Activated CD4-positive, alpha-beta memory T cell treated with anti-CD3 and anti-CD28 coated beads, Interleukin-2, amount 10 ng/mL, durations not matched to agents 7 days and 5 days (primary cell): Measurements from ENCODE around the gene ZC3HAV1L. TPM values are rescaled to one million over a fixed set of nuclear protein-coding genes. Genes with fewer than 3 reads are reported as not detected.
"Not testable (repeated sequence)": the region's sequence is repeated elsewhere in the genome, so short reads cannot be mapped to it uniquely, and the experiment has no call there.

Experiments
- CTCF ChIA-PET: fragments of 350-600 bp; sonication (Branson Sonifier 250); formaldehyde crosslinking; loops from one replicate; lab custom pipeline; 2021; ENCODE audit warnings: antibody characterized with exemption, inconsistent platforms; lab: Charles Lee
- POLR2A ChIA-PET: fragments of 350-600 bp; sonication (Branson Sonifier 250); formaldehyde crosslinking; loops from one replicate; lab custom pipeline; 2021; ENCODE audit warnings: antibody characterized with exemption; lab: Charles Lee
- DNase-seq: peaks from one replicate; pipeline ENCODE4 v3.0.0-alpha.2; 2020
- H3K27ac Mint-ChIP-seq: one replicate; pipeline ENCODE4 v1.8.0; 2021; ENCODE audit warnings: mild to moderate bottlenecking, mixed read lengths
- H3K27me3 Mint-ChIP-seq: one replicate; pipeline ENCODE4 v1.8.0; 2021; ENCODE audit warnings: mixed read lengths
- H3K36me3 Mint-ChIP-seq: one replicate; pipeline ENCODE4 v1.8.0; 2021; ENCODE audit warnings: low read depth, mixed read lengths
- H3K4me1 Mint-ChIP-seq: one replicate; pipeline ENCODE4 v1.8.0; 2021; ENCODE audit warnings: mixed read lengths
- H3K4me3 Mint-ChIP-seq: one replicate; pipeline ENCODE4 v1.8.0; 2021; ENCODE audit warnings: mild to moderate bottlenecking, mixed read lengths
- H3K9me3 Mint-ChIP-seq: one replicate; pipeline ENCODE4 v1.8.0; 2021; ENCODE audit warnings: mixed read lengths
- total RNA-seq, 2 experiments: library from RNA; stranded (reverse); gene quantifications; one replicate each; pipeline ENCODE4 v1.2.3, GENCODE V29; 2021

Gene ZC3HAV1L
- total RNA-seq, 2 experiments from 2014 or later: 16.7 to 17.8 TPM

DNA sequence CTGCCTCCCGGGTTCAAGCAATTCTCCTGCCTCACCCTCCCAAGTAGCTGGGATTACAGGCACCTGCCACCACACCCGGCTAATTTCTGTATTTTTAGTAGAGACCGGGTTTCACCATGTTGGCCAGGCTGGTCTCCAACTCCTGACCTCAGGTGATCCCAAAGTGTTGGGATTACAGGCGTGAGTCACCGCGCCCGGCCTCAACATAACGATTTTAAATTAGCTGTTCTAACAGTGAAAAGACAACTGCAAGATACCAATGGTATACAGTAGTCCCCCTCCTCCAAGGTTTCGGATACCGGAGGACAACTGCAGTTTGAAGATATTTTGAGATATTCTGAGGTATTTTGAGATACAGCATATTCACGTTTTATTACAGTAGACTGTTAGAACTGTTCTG lies 59.7 kb downstream of the ZC3HAV1L start:
- peaks cover 47% of the 10 kb centered on the region for H3K27me3 Mint-ChIP-seq
- H3K9me3 Mint-ChIP-seq, POLR2A ChIA-PET, H3K27ac Mint-ChIP-seq, DNase-seq, H3K4me3 Mint-ChIP-seq, H3K4me1 Mint-ChIP-seq, H3K36me3 Mint-ChIP-seq: not testable (repeated sequence)
- CTCF ChIA-PET: interaction anchor here (2.0 kb wide), 1 partner anchor 90 kb away, joined by 5 read pairs; no protein-coding TSS in a partner anchor

Other genes starting within 250 kb of the ZC3HAV1L start
- 1 to 10 TPM in 1 of 2 experiments, under 1 TPM in 1; 0.73 to 1.1 TPM for gene TMEM213, start 238.0 kb downstream of the ZC3HAV1L start, total RNA-seq
- under 1 TPM in 1 of 2 experiments, not detected in 1; 0.23 TPM for gene ATP6V0A4, start 237.8 kb downstream of the ZC3HAV1L start, total RNA-seq
- gene KIAA1549, start 54.7 kb downstream of the ZC3HAV1L start, total RNA-seq: under 1 TPM; 0.33 to 0.40 TPM
- 100 to 1,000 TPM; 129 to 133 TPM for gene ZC3HAV1, start 73.7 kb upstream of the ZC3HAV1L start, total RNA-seq
- 10 to 100 TPM; 11.6 to 12.0 TPM for gene UBN2, start 195.2 kb upstream of the ZC3HAV1L start, total RNA-seq